Nephron (organoid): ENCODE data around the gene ZNF479.
"Not testable (repeated sequence)": the region's sequence is repeated elsewhere in the genome, so short reads cannot be mapped to it uniquely, and the experiment has no call there.

Source experiments
- H3K27ac Mint-ChIP-seq, 3 experiments: 2 replicates each; pipeline ENCODE4 v1.8.0; 2020; ENCODE audit warnings: mixed read lengths in 3 of 3, mild to moderate bottlenecking in 2 of 3, moderate library complexity in 1 of 3
- H3K27me3 Mint-ChIP-seq: 2 replicates; pipeline ENCODE4 v1.8.0; 2021; ENCODE audit warnings: low read depth, mild to moderate bottlenecking, moderate library complexity, mixed read lengths
- H3K36me3 Mint-ChIP-seq: 2 replicates; pipeline ENCODE4 v1.8.0; 2020; ENCODE audit warnings: low read depth, mixed read lengths
- H3K4me1 Mint-ChIP-seq: 2 replicates; pipeline ENCODE4 v1.8.0; 2020; ENCODE audit warnings: mixed read lengths
- H3K4me3 Mint-ChIP-seq, 3 experiments: 2 replicates each; pipeline ENCODE4 v1.8.0; 2020; ENCODE audit warnings: mild to moderate bottlenecking in 3 of 3, mixed read lengths in 3 of 3, moderate library complexity in 2 of 3
- H3K9me3 Mint-ChIP-seq: 2 replicates; pipeline ENCODE4 v1.8.0; 2020; ENCODE audit warnings: mixed read lengths
- TF ChIP-seq, protein P1 (sequence below), 3 experiments: fragments of 200-600 bp; sonication (generic); IDR thresholded peaks; one replicate each; pipeline ENCODE4 v1.5.0; 2021; ENCODE audit warnings: antibody characterized with exemption in 3 of 3; ENCODE audit not compliant: unreplicated experiment in 3 of 3

Gene ZNF479

DNA sequence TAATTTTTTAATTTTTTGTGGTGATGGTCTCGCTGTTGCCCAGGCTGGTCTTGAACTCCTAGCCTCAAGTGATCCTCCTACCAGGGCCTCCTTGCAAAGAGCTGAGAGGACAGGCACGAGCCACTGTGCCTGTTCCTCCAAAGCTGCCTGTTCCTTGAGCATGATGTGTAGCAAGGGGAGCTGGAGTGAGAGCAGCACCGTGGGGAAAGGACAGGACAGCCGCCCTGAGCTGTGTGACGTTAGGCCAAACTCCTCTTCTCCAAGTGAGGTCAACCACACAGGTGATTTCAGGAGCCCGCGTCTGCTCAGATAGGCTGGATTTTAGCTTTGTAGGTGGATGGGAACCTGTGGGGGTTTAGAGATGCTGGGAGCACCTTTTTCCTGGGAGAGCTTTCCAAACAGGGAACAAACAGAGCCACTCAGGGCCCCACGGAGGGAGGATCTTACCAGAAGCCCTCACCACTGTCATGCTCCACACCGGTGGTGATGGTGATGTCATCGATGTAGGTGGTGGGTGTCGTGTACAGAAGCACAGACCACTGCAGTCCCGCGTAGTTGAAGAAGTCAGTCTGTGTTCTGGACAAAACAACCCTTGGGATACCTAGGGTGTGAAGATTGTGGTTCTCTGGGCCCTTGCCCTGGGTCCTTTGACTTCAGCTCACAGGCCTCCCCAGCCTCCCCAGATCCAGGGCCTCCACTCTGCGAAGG is 44.8 kb upstream of the ZNF479 start:
- H3K4me1 Mint-ChIP-seq = no peaks in the 10 kb centered on the region
- H3K36me3 Mint-ChIP-seq = peaks cover 11% of the 10 kb centered on the region
- H3K27ac Mint-ChIP-seq = no peak overlapping the region
- H3K9me3 Mint-ChIP-seq = peaks cover 30% of the 10 kb centered on the region
- TF ChIP-seq, protein P1, sequence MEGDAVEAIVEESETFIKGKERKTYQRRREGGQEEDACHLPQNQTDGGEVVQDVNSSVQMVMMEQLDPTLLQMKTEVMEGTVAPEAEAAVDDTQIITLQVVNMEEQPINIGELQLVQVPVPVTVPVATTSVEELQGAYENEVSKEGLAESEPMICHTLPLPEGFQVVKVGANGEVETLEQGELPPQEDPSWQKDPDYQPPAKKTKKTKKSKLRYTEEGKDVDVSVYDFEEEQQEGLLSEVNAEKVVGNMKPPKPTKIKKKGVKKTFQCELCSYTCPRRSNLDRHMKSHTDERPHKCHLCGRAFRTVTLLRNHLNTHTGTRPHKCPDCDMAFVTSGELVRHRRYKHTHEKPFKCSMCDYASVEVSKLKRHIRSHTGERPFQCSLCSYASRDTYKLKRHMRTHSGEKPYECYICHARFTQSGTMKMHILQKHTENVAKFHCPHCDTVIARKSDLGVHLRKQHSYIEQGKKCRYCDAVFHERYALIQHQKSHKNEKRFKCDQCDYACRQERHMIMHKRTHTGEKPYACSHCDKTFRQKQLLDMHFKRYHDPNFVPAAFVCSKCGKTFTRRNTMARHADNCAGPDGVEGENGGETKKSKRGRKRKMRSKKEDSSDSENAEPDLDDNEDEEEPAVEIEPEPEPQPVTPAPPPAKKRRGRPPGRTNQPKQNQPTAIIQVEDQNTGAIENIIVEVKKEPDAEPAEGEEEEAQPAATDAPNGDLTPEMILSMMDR (IDR thresholded peaks at IDR 0.05; ENCODE audit: unreplicated experiment in 3 of 3) = no peak
- no peak overlapping the region for H3K4me3 Mint-ChIP-seq
- no peaks in the 10 kb centered on the region for H3K27me3 Mint-ChIP-seq

DNA sequence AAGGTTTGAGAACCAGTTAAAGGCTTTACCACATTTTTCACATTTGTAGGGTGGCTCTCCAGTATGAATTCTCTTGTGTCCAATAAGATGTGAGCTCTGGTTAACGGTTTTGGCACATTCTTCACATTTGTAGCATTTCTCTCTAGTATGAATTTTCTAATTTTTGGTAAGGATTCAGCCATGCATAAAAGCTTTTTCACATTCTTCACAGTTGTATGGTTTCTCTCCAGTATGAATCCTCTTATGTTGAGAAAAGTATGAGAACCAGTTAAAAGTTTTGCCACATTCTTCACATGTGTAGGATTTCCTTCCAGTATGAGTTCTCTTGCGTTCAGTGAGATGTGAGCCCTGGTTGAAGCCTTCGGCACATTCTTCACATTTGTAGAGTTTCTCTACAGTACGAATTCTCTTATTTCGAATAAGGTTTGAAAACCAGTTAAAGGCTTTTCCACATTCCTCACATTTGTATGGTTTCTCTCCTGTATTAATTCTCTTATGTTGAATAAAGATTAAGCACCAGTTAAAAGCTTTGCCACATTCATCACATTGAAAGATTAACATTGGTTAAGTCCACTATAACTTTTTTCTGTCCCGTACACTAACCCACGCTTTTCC is 33.2 kb upstream of the ZNF479 start:
- peaks cover 34% of the 10 kb centered on the region for H3K9me3 Mint-ChIP-seq
- no peaks in the 10 kb centered on the region for H3K27me3 Mint-ChIP-seq
- no peak overlapping the region for H3K27ac Mint-ChIP-seq
- no peak overlapping the region for H3K4me3 Mint-ChIP-seq
- no peaks in the 10 kb centered on the region for H3K36me3 Mint-ChIP-seq
- TF ChIP-seq, protein P1 (IDR thresholded peaks at IDR 0.05; ENCODE audit: unreplicated experiment in 3 of 3) = no peak
- H3K4me1 Mint-ChIP-seq = no peaks in the 10 kb centered on the region

DNA sequence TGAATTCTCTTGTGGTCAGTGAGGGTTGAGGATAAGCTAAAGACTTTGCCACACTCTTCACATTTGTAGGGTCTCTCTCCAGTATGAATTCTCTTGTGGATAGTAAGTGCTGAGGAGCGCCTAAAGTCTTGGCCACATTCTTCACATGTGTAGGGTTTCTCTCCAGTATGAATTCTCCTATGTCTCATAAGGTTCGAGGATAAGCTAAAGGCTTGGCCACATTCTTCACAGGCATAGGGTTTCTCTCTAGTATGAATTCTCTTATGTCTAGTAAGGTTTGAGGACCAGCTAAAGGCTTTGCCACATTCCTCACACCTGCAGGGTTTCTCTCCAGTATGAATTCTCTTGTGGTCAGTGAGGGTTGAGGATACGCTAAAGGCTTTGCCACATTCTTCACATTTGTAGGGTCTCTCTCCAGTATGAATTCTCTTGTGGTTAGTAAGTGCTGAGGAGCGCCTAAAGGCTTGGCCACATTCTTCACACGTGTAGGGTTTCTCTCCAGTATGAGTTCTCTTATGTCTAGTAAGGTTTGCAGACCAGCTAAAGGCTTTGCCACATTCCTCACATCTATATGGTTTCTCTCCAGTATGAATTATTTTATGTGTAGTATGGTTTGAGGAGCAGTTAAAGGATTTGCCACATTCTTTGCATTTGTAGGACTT is 12.0 kb downstream of the ZNF479 start:
- H3K27ac Mint-ChIP-seq = not testable (repeated sequence)

More for the DNA sequence above, 12.0 kb downstream of the ZNF479 start:
- peaks cover 23% of the 10 kb centered on the region for H3K9me3 Mint-ChIP-seq
- not testable (repeated sequence) for H3K27me3 Mint-ChIP-seq, H3K36me3 Mint-ChIP-seq, H3K4me3 Mint-ChIP-seq, H3K4me1 Mint-ChIP-seq
